Measurements from ENCODE around the gene B4GALT5.

Gene B4GALT5

DNA sequence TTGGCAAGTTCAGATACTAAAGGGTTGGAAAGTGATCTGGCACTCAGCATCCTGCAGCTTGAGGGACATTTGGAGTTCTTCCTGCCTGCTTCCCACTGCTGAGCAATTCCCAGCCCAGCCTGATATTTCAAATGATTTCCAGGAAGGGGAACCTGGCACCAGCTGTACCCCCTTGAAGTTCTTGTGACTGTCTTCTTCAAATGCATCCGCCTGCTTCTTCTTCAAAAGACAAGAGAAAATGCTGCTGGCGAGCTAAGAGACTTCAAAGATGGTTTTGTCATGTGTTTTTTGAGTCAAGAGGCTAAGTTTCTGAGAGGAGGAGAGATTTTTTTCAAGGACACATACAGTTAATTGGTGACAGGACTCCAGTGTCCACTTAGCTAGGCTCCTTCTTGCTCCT is 42.6 kb upstream of the B4GALT5 start:
- Histone ChIP-seq H3K36me3 (no peaks in the 10 kb centered on the region), H3K4me1 (no peaks in the 10 kb centered on the region), H3K9me3 (no peaks in the 10 kb centered on the region), H3K27me3 (no peaks in the 10 kb centered on the region), H3K4me3 (ENCODE audit: low read depth, low read length) (no peak overlapping the region)
- DNase-seq = no peak
- TF ChIP-seq, protein P1, sequence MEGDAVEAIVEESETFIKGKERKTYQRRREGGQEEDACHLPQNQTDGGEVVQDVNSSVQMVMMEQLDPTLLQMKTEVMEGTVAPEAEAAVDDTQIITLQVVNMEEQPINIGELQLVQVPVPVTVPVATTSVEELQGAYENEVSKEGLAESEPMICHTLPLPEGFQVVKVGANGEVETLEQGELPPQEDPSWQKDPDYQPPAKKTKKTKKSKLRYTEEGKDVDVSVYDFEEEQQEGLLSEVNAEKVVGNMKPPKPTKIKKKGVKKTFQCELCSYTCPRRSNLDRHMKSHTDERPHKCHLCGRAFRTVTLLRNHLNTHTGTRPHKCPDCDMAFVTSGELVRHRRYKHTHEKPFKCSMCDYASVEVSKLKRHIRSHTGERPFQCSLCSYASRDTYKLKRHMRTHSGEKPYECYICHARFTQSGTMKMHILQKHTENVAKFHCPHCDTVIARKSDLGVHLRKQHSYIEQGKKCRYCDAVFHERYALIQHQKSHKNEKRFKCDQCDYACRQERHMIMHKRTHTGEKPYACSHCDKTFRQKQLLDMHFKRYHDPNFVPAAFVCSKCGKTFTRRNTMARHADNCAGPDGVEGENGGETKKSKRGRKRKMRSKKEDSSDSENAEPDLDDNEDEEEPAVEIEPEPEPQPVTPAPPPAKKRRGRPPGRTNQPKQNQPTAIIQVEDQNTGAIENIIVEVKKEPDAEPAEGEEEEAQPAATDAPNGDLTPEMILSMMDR (IDR thresholded peaks at IDR 0.05; ENCODE audit: low read depth, low read length) = no peak

DNA sequence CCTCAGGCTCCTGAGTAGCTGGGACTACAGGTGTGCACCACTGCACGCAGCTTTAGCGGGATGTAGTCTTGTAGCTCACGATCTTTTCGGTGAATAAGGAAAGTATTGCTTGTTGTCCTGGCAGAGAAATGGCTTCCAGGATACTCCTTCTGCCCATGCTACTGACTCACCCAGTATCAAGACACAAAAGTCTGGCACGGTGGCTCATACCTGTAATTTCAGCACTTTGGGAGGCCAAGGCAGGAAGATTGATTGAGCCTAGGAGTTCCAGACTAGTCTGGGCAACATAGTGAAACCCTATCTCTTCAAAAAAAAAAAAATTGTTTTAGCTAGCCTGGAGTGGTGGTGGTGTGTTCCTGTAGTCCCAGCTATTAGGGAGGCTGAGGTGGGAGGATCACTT is 40.9 kb upstream of the B4GALT5 start:
- no peaks in the 10 kb centered on the region for H3K9me3 ChIP-seq
- H3K4me3 ChIP-seq (ENCODE audit: low read depth, low read length) = no peak overlapping the region
- no peaks in the 10 kb centered on the region for H3K27me3 ChIP-seq
- no peaks in the 10 kb centered on the region for H3K36me3 ChIP-seq
- H3K4me1 ChIP-seq = no peaks in the 10 kb centered on the region
- TF ChIP-seq, protein P1 (IDR thresholded peaks at IDR 0.05; ENCODE audit: low read depth, low read length) = no peak
- DNase-seq = no peak

DNA sequence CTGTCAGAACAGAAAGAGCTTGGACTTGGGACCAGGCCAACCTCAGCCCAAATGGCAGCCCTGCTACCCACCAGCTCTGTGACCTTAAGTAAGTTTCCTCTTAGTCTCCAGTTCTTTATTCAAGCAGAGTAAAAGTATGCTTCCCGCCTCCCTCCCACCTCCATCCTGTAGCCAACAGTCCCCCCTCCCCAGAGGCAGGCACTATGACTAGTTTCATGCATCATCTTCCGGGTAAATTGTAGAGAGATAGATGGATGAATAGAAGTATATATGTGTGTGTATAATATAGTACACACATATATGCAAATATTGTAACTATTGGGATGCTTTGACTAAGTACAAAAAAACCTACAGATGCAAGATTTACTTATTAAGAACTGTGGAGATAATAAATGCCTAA is 39.5 kb upstream of the B4GALT5 start:
- no peaks in the 10 kb centered on the region for H3K9me3 ChIP-seq
- H3K36me3 ChIP-seq = no peaks in the 10 kb centered on the region
- no peak for DNase-seq
- TF ChIP-seq, protein P1 (IDR thresholded peaks at IDR 0.05; ENCODE audit: low read depth, low read length) = no peak
- no peak overlapping the region for H3K4me3 ChIP-seq (ENCODE audit: low read depth, low read length)
- H3K4me1 ChIP-seq = peaks cover 6% of the 10 kb centered on the region
- no peaks in the 10 kb centered on the region for H3K27me3 ChIP-seq

DNA sequence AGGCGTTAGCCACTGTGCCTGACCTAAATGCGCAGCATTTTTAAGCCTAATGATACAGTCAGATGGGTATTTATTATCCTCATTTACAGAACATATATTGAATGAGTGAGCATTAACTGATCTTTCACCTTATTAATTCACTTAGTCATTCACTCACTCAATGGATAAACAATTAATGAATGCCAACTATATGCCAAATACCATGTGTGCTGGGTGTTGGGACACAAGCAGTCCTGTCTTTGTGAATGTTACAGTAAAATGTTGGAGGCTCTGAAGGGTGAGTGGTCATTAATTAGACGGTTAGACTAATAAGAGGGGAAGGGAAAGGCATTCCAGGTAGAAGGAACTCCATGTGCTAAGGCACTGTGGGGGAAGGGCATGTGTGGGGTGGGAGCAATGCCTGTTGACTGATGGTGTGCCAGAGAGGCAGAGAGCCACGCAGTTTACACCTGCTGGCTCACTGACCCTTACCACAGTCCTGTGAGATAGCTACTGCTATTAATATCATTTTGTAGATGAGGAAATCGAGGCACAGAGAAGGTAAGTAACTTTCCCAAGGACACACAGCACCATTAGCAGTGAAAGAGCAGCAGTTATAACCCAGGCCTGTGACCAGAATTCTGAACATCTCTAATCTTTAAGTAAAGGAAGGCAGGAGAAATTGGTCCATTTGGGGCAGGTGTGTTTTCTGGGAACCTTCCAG is 38.7 kb upstream of the B4GALT5 start:
- peaks cover 14% of the 10 kb centered on the region for H3K4me1 ChIP-seq
- no peaks in the 10 kb centered on the region for H3K27me3 ChIP-seq
- no peaks in the 10 kb centered on the region for H3K36me3 ChIP-seq
- DNase-seq = no peak
- TF ChIP-seq, protein P1 (IDR thresholded peaks at IDR 0.05; ENCODE audit: low read depth, low read length) = no peak
- H3K4me3 ChIP-seq (ENCODE audit: low read depth, low read length) = no peak overlapping the region
- no peaks in the 10 kb centered on the region for H3K9me3 ChIP-seq

DNA sequence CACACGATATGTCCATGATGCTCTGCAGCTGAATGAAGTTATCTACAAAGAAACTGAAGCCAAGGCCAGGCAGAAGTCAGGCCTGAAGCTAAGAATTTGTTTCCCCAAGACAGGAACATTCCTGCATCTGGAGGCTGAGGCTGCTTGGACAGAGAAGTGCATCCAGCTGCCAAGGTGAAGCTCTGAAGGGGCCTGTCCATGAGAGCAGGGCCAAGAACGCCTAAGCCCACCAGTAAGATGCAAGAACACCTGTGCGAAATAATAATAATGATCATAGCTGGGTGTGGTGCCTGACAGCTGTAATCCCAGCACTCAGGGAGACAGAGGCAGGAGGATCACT is 37.7 kb upstream of the B4GALT5 start:
- Histone ChIP-seq H3K27me3 (no peaks in the 10 kb centered on the region), H3K4me3 (ENCODE audit: low read depth, low read length) (no peak overlapping the region), H3K9me3 (no peaks in the 10 kb centered on the region), H3K4me1 (peaks cover 14% of the 10 kb centered on the region), H3K36me3 (no peaks in the 10 kb centered on the region)
- no peak for DNase-seq
- TF ChIP-seq, protein P1 (IDR thresholded peaks at IDR 0.05; ENCODE audit: low read depth, low read length) = no peak

DNA sequence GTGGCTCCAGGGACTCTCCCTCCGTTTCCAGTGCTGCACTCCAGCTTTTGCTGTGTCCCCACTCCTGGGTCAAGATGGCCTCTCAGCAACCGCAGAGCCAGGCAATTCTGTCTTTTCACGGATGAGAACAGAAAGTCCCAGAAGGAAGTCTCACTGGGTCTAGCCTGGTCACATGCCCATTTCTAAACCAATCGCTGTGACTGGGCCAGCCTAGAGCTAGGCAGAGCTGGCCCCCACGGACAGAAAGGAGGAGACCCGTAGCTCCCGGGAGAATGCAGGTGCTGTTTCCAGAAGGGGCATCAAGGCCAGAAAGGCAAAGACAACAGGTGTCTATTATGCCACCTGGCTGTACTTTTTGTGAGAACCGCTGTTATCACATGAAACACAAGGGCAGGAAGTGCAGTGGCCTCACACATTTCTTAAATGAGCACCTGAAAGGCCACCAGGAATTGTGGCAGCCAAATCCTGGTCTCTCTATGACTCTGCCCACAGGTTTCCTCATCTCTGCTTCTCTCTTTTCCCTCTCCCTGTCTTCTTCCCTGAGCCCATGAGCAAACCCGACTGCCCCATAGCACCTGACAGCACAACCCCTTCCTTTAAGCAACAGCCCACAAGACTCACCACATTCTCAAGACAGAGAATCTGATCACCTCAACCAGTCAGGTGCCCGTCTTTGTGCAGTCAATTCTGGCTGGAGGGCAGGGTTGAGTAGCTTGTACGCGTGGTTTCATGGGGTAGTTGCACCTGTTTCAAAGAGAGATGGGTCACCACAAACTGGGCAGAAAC is 37.1 kb upstream of the B4GALT5 start:
- no peaks in the 10 kb centered on the region for H3K9me3 ChIP-seq
- H3K36me3 ChIP-seq = no peaks in the 10 kb centered on the region
- peaks cover 14% of the 10 kb centered on the region for H3K4me1 ChIP-seq
- H3K4me3 ChIP-seq (ENCODE audit: low read depth, low read length) = no peak overlapping the region
- DNase-seq = no peak
- TF ChIP-seq, protein P1 (IDR thresholded peaks at IDR 0.05; ENCODE audit: low read depth, low read length) = no peak
- no peaks in the 10 kb centered on the region for H3K27me3 ChIP-seq

Data from BE2C (cell line).